AG04449 (cell line): ENCODE results near the gene SNRPA.

Source experiments
- CTCF ChIA-PET: fragments of 350-600 bp; formaldehyde crosslinking; extraction: SDS; loops from one replicate; lab custom pipeline; 2021; ENCODE audit warnings: antibody characterized with exemption; lab: Yijun Ruan, JAX
- POLR2A ChIA-PET: fragments of 400-600, 350-600 bp; formaldehyde crosslinking; extraction: SDS; loops from one replicate; lab custom pipeline; 2020; ENCODE audit warnings: antibody characterized with exemption, inconsistent platforms; lab: Yijun Ruan, JAX
- DNase-seq: peaks from one replicate; pipeline ENCODE4 v3.0.0-alpha.2; 2010; ENCODE audit warnings: low read depth, low spot score
- H3K4me3 ChIP-seq: 2 replicates; pipeline ENCODE4 v1.5.1; 2011; ENCODE audit warnings: low read depth, mild to moderate bottlenecking, control low read depth, low read length
- CTCF ChIP-seq: IDR thresholded peaks from one replicate; pipeline ENCODE4 v1.5.1; 2011; ENCODE audit warnings: mild to moderate bottlenecking, moderate library complexity, low read length, control low read depth, inconsistent platforms; ENCODE audit not compliant: insufficient read depth; ENCODE audit errors: missing control alignments

Gene SNRPA

GRCh38 chr19:40801426-40802299, 50.7 kb downstream of the SNRPA start:
- POLR2A ChIA-PET = interaction anchor here (1.1 to 1.4 kb wide), 2 partner anchors 23 to 110 kb away, joined by 4 read pairs; partner anchors contain the start of gene RAB4B
- peak overlapping the region; percentile 86 for H3K4me3 ChIP-seq
- TF ChIP-seq CTCF = no peak
- no peak for DNase-seq
- CTCF ChIA-PET = interaction anchor here (0.5 to 0.8 kb wide), 3 partner anchors 11 to 139 kb away, joined by 3 to 4 read pairs (median 3); no protein-coding TSS in a partner anchor

- POLR2A ChIA-PET = no interaction called here
- peak overlapping the region; percentile 39 for H3K4me3 ChIP-seq
- DNase-seq = no peak
- TF ChIP-seq CTCF = no peak
- CTCF ChIA-PET = interaction anchor here (0.6 to 0.8 kb wide), 2 partner anchors 10 to 115 kb away, joined by 3 to 4 read pairs; no protein-coding TSS in a partner anchor
These were observed 51.5 kb downstream of the SNRPA start for GRCh38 chr19:40802300-40803169.

GRCh38 chr19:40803170-40803856, 52.3 kb downstream of the SNRPA start:
- TF ChIP-seq CTCF = no peak
- CTCF ChIA-PET = no interaction called here
- POLR2A ChIA-PET = no interaction called here
- H3K4me3 ChIP-seq = peak overlapping the region; percentile 8; the same call in 1 of the 2 replicates
- DNase-seq = no peak

GRCh38 chr19:40803857-40804782, 53.1 kb downstream of the SNRPA start:
- DNase-seq = no peak
- CTCF ChIA-PET = interaction anchor here (5.0 to 5.6 kb wide), 2 partner anchors 16 to 142 kb away, joined by 28 to 58 read pairs; no protein-coding TSS in a partner anchor
- H3K4me3 ChIP-seq = no peak overlapping the region

More at GRCh38 chr19:40803857-40804782, 53.1 kb downstream of the SNRPA start:
- TF ChIP-seq CTCF = no peak
- POLR2A ChIA-PET = interaction anchor here (1.7 kb wide), 1 partner anchor 54 kb away, joined by 4 read pairs; the partner anchor contains the start of genes ACTMAP and SNRPA
